H9 (cell line): ENCODE data around the gene GJB2. TPM values are rescaled to one million over a fixed set of nuclear protein-coding genes. Genes with fewer than 3 reads are reported as not detected.

ENCODE experiments used
- DNase-seq: peaks from one replicate; pipeline ENCODE4 v3.0.0-alpha.2; 2017
- H2AFZ ChIP-seq: one replicate; pipeline ENCODE4 v1.6.1; 2013; ENCODE audit warnings: mild to moderate bottlenecking, low read length, control low read depth, moderate library complexity
- H2AK5ac ChIP-seq: 2 replicates; pipeline ENCODE4 v1.6.1; 2013; ENCODE audit warnings: low read length, control low read depth, mixed read lengths; ENCODE audit not compliant: insufficient read length
- H2BK120ac ChIP-seq: one replicate; pipeline ENCODE4 v1.6.1; 2013; ENCODE audit warnings: low read depth, mild to moderate bottlenecking, low read length, control low read depth, inconsistent platforms; ENCODE audit not compliant: poor library complexity, severe bottlenecking
- H2BK12ac ChIP-seq: 2 replicates; pipeline ENCODE4 v1.6.1; 2013; ENCODE audit warnings: low read length, control low read depth, mixed read lengths, low read depth; ENCODE audit not compliant: insufficient read length
- H2BK15ac ChIP-seq: 2 replicates; pipeline ENCODE4 v1.6.1; 2013; ENCODE audit warnings: low read depth, low read length, control low read depth
- H2BK20ac ChIP-seq: one replicate; pipeline ENCODE4 v1.6.1; 2013; ENCODE audit warnings: low read depth, mild to moderate bottlenecking, low read length, control low read depth, inconsistent platforms; ENCODE audit not compliant: poor library complexity, severe bottlenecking
- H2BK5ac ChIP-seq: 2 replicates; pipeline ENCODE4 v1.6.1; 2013; ENCODE audit warnings: low read length, control low read depth, mixed read lengths; ENCODE audit not compliant: insufficient read length
- H3K14ac ChIP-seq: 2 replicates; pipeline ENCODE4 v1.6.1; 2013; ENCODE audit warnings: low read length, control low read depth; ENCODE audit not compliant: insufficient read depth
- H3K18ac ChIP-seq: 2 replicates; pipeline ENCODE4 v1.6.1; 2013; ENCODE audit warnings: low read depth, mild to moderate bottlenecking, mixed read lengths, low read length, control low read depth; ENCODE audit not compliant: insufficient read length
- H3K23ac ChIP-seq: 2 replicates; pipeline ENCODE4 v1.6.1; 2013; ENCODE audit warnings: low read length, control low read depth, mixed read lengths, low read depth; ENCODE audit not compliant: insufficient read length
- H3K23me2 ChIP-seq: 2 replicates; pipeline ENCODE4 v1.6.1; 2013; ENCODE audit warnings: low read depth, mild to moderate bottlenecking, mixed read lengths, low read length, control low read depth; ENCODE audit not compliant: insufficient read length, poor library complexity, severe bottlenecking
- H3K27ac ChIP-seq: 2 replicates; pipeline ENCODE4 v1.5.1; 2013; ENCODE audit warnings: low read length, control low read depth, mixed read lengths, low read depth; ENCODE audit not compliant: insufficient read length
- H3K27me3 ChIP-seq: 2 replicates; pipeline ENCODE4 v1.6.1; 2013; ENCODE audit warnings: low read length, control low read depth, inconsistent platforms; ENCODE audit not compliant: insufficient read depth
- H3K4ac ChIP-seq: 2 replicates; pipeline ENCODE4 v1.6.1; 2013; ENCODE audit warnings: low read depth, mild to moderate bottlenecking, control low read depth, inconsistent platforms, low read length, moderate library complexity
- H3K4me1 ChIP-seq: 2 replicates; pipeline ENCODE4 v1.6.1; 2013; ENCODE audit warnings: low read length, control low read depth, inconsistent platforms; ENCODE audit not compliant: insufficient read depth
- H3K4me2 ChIP-seq: 2 replicates; pipeline ENCODE4 v1.6.1; 2013; ENCODE audit warnings: low read length, control low read depth, mixed read lengths; ENCODE audit not compliant: insufficient read length, insufficient read depth
- H3K56ac ChIP-seq: 2 replicates; pipeline ENCODE4 v1.6.1; 2013; ENCODE audit warnings: low read depth, mild to moderate bottlenecking, mixed read lengths, low read length, control low read depth; ENCODE audit not compliant: insufficient read length
- H3K79me1 ChIP-seq: 2 replicates; pipeline ENCODE4 v1.6.1; 2013; ENCODE audit warnings: low read depth, mild to moderate bottlenecking, moderate library complexity, low read length, control low read depth, inconsistent platforms; ENCODE audit not compliant: insufficient read depth, poor library complexity, severe bottlenecking
- H3K79me2 ChIP-seq: 2 replicates; pipeline ENCODE4 v1.6.1; 2013; ENCODE audit warnings: low read length, control low read depth, inconsistent platforms; ENCODE audit not compliant: insufficient read depth
- H3K9ac ChIP-seq: 2 replicates; pipeline ENCODE4 v1.6.1; 2013; ENCODE audit warnings: low read length, control low read depth, mixed read lengths; ENCODE audit not compliant: insufficient read length; ENCODE audit errors: extremely low read depth
- H3K9me3 ChIP-seq: one replicate; pipeline ENCODE4 v1.6.1; 2013; ENCODE audit warnings: low read depth, low read length, inconsistent platforms; ENCODE audit not compliant: control insufficient read depth
- H3T11ph ChIP-seq: one replicate; pipeline ENCODE4 v1.6.1; 2013; ENCODE audit warnings: mild to moderate bottlenecking, low read length, control low read depth, inconsistent platforms
- H4K20me1 ChIP-seq: one replicate; pipeline ENCODE4 v1.6.1; 2013; ENCODE audit not compliant: control insufficient read depth, insufficient read length, insufficient read depth
- H4K5ac ChIP-seq: 2 replicates; pipeline ENCODE4 v1.6.1; 2013; ENCODE audit warnings: low read depth, mild to moderate bottlenecking, mixed read lengths, low read length, control low read depth; ENCODE audit not compliant: insufficient read length
- H4K8ac ChIP-seq: replicated peaks from 2 replicates; pipeline ENCODE4 v1.6.1; 2013; ENCODE audit warnings: low read length, control low read depth, mixed read lengths, low read depth; ENCODE audit not compliant: insufficient read length
- H4K91ac ChIP-seq: 2 replicates; pipeline ENCODE4 v1.6.1; 2013; ENCODE audit warnings: low read depth, mild to moderate bottlenecking, moderate library complexity, mixed read lengths, low read length, control low read depth; ENCODE audit not compliant: insufficient read length
- H3K27ac Mint-ChIP-seq, 3 experiments: 2 replicates in 2 of 3; 3 replicates in 1 of 3; pipeline ENCODE4 v1.8.0; 2020 to 2021; ENCODE audit warnings: mixed read lengths in 3 of 3, mild to moderate bottlenecking in 1 of 3, moderate library complexity in 1 of 3
- H3K27me3 Mint-ChIP-seq: 2 replicates; pipeline ENCODE4 v1.8.0; 2021; ENCODE audit warnings: low read depth, mild to moderate bottlenecking, moderate library complexity, mixed read lengths
- H3K36me3 Mint-ChIP-seq, 3 experiments: 2 replicates in 2 of 3; 3 replicates in 1 of 3; pipeline ENCODE4 v1.8.0; 2020 to 2021; ENCODE audit warnings: low read depth in 3 of 3, mixed read lengths in 3 of 3; ENCODE audit not compliant: insufficient read depth in 1 of 3
- H3K4me1 Mint-ChIP-seq, 2 experiments: 2 replicates each; pipeline ENCODE4 v1.8.0; 2020; ENCODE audit warnings: mixed read lengths in 2 of 2
- H3K4me3 Mint-ChIP-seq, 2 experiments: 2 replicates in 1 of 2; 3 replicates in 1 of 2; pipeline ENCODE4 v1.8.0; 2020 to 2021; ENCODE audit warnings: mild to moderate bottlenecking in 2 of 2, mixed read lengths in 2 of 2, moderate library complexity in 1 of 2
- H3K9me3 Mint-ChIP-seq, 2 experiments: 2 replicates in 1 of 2; 3 replicates in 1 of 2; pipeline ENCODE4 v1.8.0; 2020; ENCODE audit warnings: mild to moderate bottlenecking in 2 of 2, mixed read lengths in 2 of 2, moderate library complexity in 1 of 2
- CTCF ChIP-seq: fragments of 200-600 bp; sonication (generic); conservative IDR thresholded peaks from 3 replicates; pipeline ENCODE4 v1.8.0; 2021; ENCODE audit warnings: antibody characterized with exemption, mild to moderate bottlenecking
- WGBS: extraction: QIAGEN DNeasy Blood & Tissue Kit; methylation state at CpG from one replicate; pipeline ENCODE4 v1.1.7; 2013; ENCODE audit warnings: missing lambda C conversion rate, low lambda C conversion rate, mixed read lengths; ENCODE audit not compliant: insufficient read length; ENCODE audit errors: extremely low coverage; 5-methylcytosine and 5-hydroxymethylcytosine counted together
- total RNA-seq: library from RNA; stranded (reverse); gene quantifications from 2 replicates; pipeline ENCODE4 v1.2.1, GENCODE V29; 2021

The GJB2 gene
- total RNA-seq, 1 experiment from 2014 or later: 0.28 TPM

GRCh38 chr13:20151016-20151415 is 41.7 kb downstream of the GJB2 start:
- Histone ChIP-seq H3K27me3 (no peaks in the 10 kb centered on the region), H3K79me1 (no peaks in the 10 kb centered on the region)
- no peak overlapping the region for H3K27ac Mint-ChIP-seq

More at GRCh38 chr13:20151016-20151415, 41.7 kb downstream of the GJB2 start:
- no peaks in the 10 kb centered on the region for H4K20me1 ChIP-seq
- H2BK20ac ChIP-seq: no peak overlapping the region
- H4K5ac ChIP-seq: no peak overlapping the region
- no peak overlapping the region for H3K56ac ChIP-seq
- no peak overlapping the region for H2BK120ac ChIP-seq
- H3K4me2 ChIP-seq: no peak overlapping the region
- TF ChIP-seq CTCF: no peak
- no CpG with 5 or more reads among the region's 6 CpGs for WGBS
- DNase-seq: no peak
- no peak overlapping the region for H4K8ac ChIP-seq
- H3K4me3 Mint-ChIP-seq: no peak overlapping the region
- H3K4ac ChIP-seq: no peak overlapping the region
- no peak overlapping the region for H3K14ac ChIP-seq
- H3T11ph ChIP-seq: no peak overlapping the region
- H3K9me3 ChIP-seq: no peaks in the 10 kb centered on the region
- H3K4me1 ChIP-seq: no peaks in the 10 kb centered on the region
- no peak overlapping the region for H2AFZ ChIP-seq
- no peak overlapping the region for H2BK5ac ChIP-seq
- no peak overlapping the region for H3K9ac ChIP-seq
- H3K18ac ChIP-seq: no peak overlapping the region
- no peaks in the 10 kb centered on the region; a peak in 1 of 5 replicates for H3K9me3 Mint-ChIP-seq
- no peak overlapping the region for H3K27ac ChIP-seq
- H3K36me3 Mint-ChIP-seq: no peaks in the 10 kb centered on the region; a peak in 1 of 7 replicates
- no peak overlapping the region for H4K91ac ChIP-seq
- H3K23ac ChIP-seq: no peak overlapping the region
- no peak overlapping the region for H2BK15ac ChIP-seq
- H2AK5ac ChIP-seq: no peak overlapping the region
- no peaks in the 10 kb centered on the region for H3K79me2 ChIP-seq
- no peak overlapping the region for H2BK12ac ChIP-seq
- peaks cover 24% of the 10 kb centered on the region for H3K27me3 Mint-ChIP-seq
- H3K23me2 ChIP-seq: no peaks in the 10 kb centered on the region
- H3K4me1 Mint-ChIP-seq: peaks cover 2 to 6% of the 10 kb centered on the region in 2 experiments; a peak in 3 of 4 replicates
